Left ventricle myocardium inferior (tissue), 1 donor: ENCODE results near the gene RASGRP2. TPM values are rescaled to one million over a fixed set of nuclear protein-coding genes. Genes with fewer than 3 reads are reported as not detected.

ENCODE experiments used
- DNase-seq: peaks from one replicate; pipeline ENCODE4 v3.0.0-alpha.2; 2020
- H3K27ac ChIP-seq: fragments of 200-600 bp; replicated peaks from 2 replicates; pipeline ENCODE4 v1.8.0; 2021
- H3K27me3 ChIP-seq: fragments of 200-600 bp; 2 replicates; pipeline ENCODE4 v1.8.0; 2021; ENCODE audit warnings: low read depth
- H3K36me3 ChIP-seq: fragments of 200-600 bp; 2 replicates; pipeline ENCODE4 v1.8.0; 2021
- H3K4me1 ChIP-seq: fragments of 200-600 bp; 2 replicates; pipeline ENCODE4 v1.8.0; 2021
- H3K4me3 ChIP-seq: fragments of 200-600 bp; 2 replicates; pipeline ENCODE4 v1.8.0; 2021; ENCODE audit warnings: mild to moderate bottlenecking, moderate library complexity
- H3K9me3 ChIP-seq: fragments of 200-600 bp; replicated peaks from 2 replicates; pipeline ENCODE4 v1.8.0; 2021
- intact Hi-C: fragments of 100-400 bp; cut with micrococcal nuclease; formaldehyde crosslinking; loops from one replicate; pipeline ENCODE4 v1.11.0; 2022
- total RNA-seq: library from RNA; stranded (reverse); fragmentation: NEBNext Ultra II Directional; extraction: Animal tissue kit (Norgen Biotek cat#: 25700); gene quantifications from one replicate; pipeline ENCODE4 v1.2.1, GENCODE V29; 2021
- TF ChIP-seq, protein P1 (sequence below): fragments of 200-600 bp; IDR thresholded peaks from 2 replicates; pipeline ENCODE4 v1.8.0; 2021; ENCODE audit warnings: antibody characterized with exemption, mild to moderate bottlenecking, borderline replicate concordance
- donor health status: DM: no; HTN: yes; CAD: no; lungs with severe emphysema.

The RASGRP2 gene
- total RNA-seq, 1 donor from 2014 or later: 21.1 TPM

GRCh38 chr11:64688534-64688982 lies 55.4 kb downstream of the RASGRP2 start:
- Histone ChIP-seq H3K9me3 (no peaks in the 10 kb centered on the region), H3K27me3 (peaks cover 16% of the 10 kb centered on the region), H3K36me3 (no peaks in the 10 kb centered on the region), H3K4me3 (peak overlapping the region; percentile 65), H3K4me1 (peaks cover 29% of the 10 kb centered on the region), H3K27ac (peak overlapping the region; percentile 89)
- TF ChIP-seq, protein P1, sequence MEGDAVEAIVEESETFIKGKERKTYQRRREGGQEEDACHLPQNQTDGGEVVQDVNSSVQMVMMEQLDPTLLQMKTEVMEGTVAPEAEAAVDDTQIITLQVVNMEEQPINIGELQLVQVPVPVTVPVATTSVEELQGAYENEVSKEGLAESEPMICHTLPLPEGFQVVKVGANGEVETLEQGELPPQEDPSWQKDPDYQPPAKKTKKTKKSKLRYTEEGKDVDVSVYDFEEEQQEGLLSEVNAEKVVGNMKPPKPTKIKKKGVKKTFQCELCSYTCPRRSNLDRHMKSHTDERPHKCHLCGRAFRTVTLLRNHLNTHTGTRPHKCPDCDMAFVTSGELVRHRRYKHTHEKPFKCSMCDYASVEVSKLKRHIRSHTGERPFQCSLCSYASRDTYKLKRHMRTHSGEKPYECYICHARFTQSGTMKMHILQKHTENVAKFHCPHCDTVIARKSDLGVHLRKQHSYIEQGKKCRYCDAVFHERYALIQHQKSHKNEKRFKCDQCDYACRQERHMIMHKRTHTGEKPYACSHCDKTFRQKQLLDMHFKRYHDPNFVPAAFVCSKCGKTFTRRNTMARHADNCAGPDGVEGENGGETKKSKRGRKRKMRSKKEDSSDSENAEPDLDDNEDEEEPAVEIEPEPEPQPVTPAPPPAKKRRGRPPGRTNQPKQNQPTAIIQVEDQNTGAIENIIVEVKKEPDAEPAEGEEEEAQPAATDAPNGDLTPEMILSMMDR: peak; percentile 96
- intact Hi-C loops: no loop called here
- peak; percentile 90 for DNase-seq

DNA sequence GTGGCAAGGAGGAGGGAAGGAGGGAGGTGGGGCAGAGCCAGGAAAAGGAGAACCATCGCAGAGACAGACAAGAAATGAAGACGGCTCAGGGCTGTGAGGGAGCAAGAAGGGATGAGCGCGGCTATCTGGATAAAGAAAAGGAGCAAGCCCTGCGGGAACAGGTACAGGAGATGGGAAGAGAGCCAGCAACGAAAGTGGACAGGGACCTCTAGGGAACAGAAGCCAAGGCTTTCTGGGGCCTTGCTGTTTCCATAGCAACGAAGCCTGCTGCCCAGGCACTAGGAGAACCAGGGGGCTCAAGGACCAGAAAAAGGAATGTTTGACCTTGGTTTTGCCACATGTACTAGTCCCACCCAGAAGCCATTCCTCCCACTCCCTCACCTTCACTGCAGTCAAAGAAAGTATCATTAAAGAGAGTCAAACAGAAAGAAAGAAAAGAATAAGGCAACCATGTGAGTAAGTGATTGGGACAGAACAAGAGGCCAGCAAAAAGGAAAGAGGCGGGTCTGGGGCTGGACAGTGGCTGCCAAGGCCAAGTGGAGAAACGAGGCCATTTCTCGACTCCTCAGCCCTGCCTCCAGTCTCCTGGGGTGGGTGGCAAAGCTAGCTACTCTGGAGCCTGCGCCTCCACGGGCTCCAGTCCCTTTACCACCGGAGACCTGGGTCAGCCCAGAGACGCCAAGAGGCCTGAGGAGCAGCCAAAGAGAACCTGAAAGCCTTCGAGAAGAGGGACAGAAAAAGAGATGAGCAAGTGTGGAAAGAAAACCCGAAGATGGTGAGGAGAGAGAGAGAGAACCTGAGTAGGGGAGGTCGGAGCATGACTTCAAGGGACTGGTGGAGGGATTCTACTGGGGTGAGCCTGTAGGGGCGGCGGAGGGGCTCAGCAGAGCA lies 56.1 kb downstream of the RASGRP2 start:
- no peaks in the 10 kb centered on the region for H3K9me3 ChIP-seq
- peaks cover 29% of the 10 kb centered on the region for H3K4me1 ChIP-seq
- H3K36me3 ChIP-seq: no peaks in the 10 kb centered on the region
- no peak for DNase-seq
- TF ChIP-seq, protein P1: no peak
- peak overlapping the region; percentile 65 for H3K4me3 ChIP-seq
- intact Hi-C loops: no loop called here
- peak overlapping the region; percentile 89 for H3K27ac ChIP-seq
- H3K27me3 ChIP-seq: peaks cover 9% of the 10 kb centered on the region

DNA sequence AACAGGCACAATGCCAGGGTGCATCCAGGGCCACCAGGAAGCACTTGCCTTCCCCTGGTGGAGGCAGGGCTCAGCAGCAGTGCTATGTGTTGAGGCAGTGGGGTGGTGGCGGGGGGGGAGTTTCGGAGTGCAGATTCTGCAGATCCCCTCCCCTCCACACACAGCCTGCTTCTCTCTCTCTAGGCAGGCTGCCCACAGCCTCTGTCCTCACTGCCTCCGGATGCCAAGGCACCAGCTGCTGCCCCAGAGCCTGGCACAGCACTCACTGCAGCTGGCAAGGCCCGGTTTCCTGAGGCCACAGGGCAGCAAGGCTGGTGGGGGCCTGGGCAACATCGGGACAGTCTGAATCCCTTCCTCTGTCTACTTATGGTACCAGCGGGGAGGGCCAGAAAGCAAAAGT lies 56.7 kb downstream of the RASGRP2 start:
- Histone ChIP-seq H3K36me3 (no peaks in the 10 kb centered on the region), H3K27ac (peak overlapping the region; percentile 89), H3K4me1 (peaks cover 29% of the 10 kb centered on the region), H3K4me3 (no peak overlapping the region), H3K9me3 (no peaks in the 10 kb centered on the region), H3K27me3 (peaks cover 2% of the 10 kb centered on the region)
- TF ChIP-seq, protein P1: no peak
- intact Hi-C loops: no loop called here
- DNase-seq: peak; percentile 55

DNA sequence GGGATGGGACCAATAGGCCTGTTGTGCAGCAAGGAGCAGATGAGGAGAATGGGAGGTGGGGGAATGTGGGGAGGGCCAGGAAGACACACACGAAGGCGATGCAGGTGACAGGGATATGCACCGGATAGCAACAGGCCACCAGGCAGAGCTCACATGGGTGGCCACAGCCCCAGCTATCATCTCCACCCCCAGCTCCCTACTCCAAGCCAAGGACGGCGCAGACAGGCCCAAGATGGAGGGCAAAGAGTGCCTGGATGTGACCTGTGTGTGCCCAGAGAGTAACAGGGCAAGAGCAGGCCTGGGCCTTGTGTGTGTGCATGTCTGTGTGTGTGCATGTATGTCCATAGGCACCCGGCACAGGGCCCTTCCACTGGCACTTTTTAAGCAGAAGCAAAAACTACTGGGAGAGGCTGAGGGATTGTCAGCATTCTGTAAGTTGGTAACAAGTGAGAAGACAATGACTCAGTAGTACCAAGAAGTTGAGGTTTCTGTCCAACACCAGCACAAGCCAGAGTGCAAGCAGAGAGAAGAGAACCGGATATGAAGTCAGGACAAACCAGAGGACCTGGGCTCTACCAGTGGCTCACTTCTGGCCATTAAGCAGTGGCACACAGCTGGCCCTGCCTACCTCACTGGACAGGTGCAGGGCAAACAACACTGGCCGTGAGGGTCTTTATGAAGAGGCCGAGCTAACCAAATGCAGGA lies 57.3 kb downstream of the RASGRP2 start:
- no peak overlapping the region for H3K27ac ChIP-seq
- TF ChIP-seq, protein P1: no peak

GRCh38 chr11:64685536-64685935 lies 58.4 kb downstream of the RASGRP2 start:
- no peak for DNase-seq
- intact Hi-C loops: no loop called here
- H3K36me3 ChIP-seq: no peaks in the 10 kb centered on the region
- H3K4me3 ChIP-seq: no peak overlapping the region
- no peak overlapping the region for H3K27ac ChIP-seq
- peaks cover 12% of the 10 kb centered on the region for H3K27me3 ChIP-seq
- H3K4me1 ChIP-seq: peaks cover 29% of the 10 kb centered on the region
- TF ChIP-seq, protein P1: no peak
- H3K9me3 ChIP-seq: no peaks in the 10 kb centered on the region

More for the DNA sequence above, 57.3 kb downstream of the RASGRP2 start:
- Histone ChIP-seq H3K4me1 (peaks cover 29% of the 10 kb centered on the region), H3K9me3 (no peaks in the 10 kb centered on the region), H3K36me3 (no peaks in the 10 kb centered on the region), H3K27me3 (peaks cover 5% of the 10 kb centered on the region), H3K4me3 (no peak overlapping the region)
- DNase-seq: no peak
- intact Hi-C loops: no loop called here
